GM12878 (cell line): ENCODE data around the gene PRSS2. TPM values are rescaled to one million over a fixed set of nuclear protein-coding genes. Genes with fewer than 3 reads are reported as not detected.

Experiments
- ATAC-seq: fragments of 200-7000 bp; cut with Tn5 transposase; 3 replicates; pipeline ENCODE4 v1.9.1; 2020; ENCODE audit warnings: mild to moderate bottlenecking, moderate library complexity
- BruUV-seq: library from RNA; stranded (reverse); fragments of 400-500 nt; replicated peaks from 2 replicates; lab custom pipeline; 2021; lab: Mats Ljungman, UMichigan
- CTCF ChIA-PET: fragments of 300-600 bp; sonication (Branson Sonifier 250); formaldehyde crosslinking; extraction: SDS; loops from one replicate; lab custom pipeline; 2021; ENCODE audit warnings: inconsistent platforms; lab: Yijun Ruan, JAX
- POLR2A ChIA-PET: fragments of 350-600 bp; formaldehyde crosslinking; extraction: SDS; loops from one replicate; lab custom pipeline; 2021; ENCODE audit warnings: inconsistent platforms; lab: Charles Lee
- RAD21 ChIA-PET: fragments of 300-600 bp; sonication (Branson Sonifier 250); formaldehyde crosslinking; loops from one replicate; lab custom pipeline; 2023; ENCODE audit warnings: antibody characterized with exemption; ENCODE audit not compliant: unreplicated experiment; lab: Charles Lee
- SMC1A ChIA-PET: fragments of 300-600 bp; sonication (Branson Sonifier 250); formaldehyde crosslinking; loops from one replicate; lab custom pipeline; 2023; ENCODE audit not compliant: unreplicated experiment, uncharacterized antibody; lab: Charles Lee
- DNase-seq: peaks from one replicate; pipeline ENCODE4 v3.0.0-alpha.2; 2011; ENCODE audit warnings: low read depth, low spot score
- FAIRE-seq: peaks from 3 replicates; lab custom pipeline; 2011; peaks lifted over from hg19 to GRCh38; lab: Jason Lieb, UNC
- H2AFZ ChIP-seq: 2 replicates; pipeline ENCODE4 v1.6.0; 2011; ENCODE audit warnings: low read depth, low read length, control low read depth; ENCODE audit not compliant: control insufficient read depth
- H3K27ac ChIP-seq: 2 replicates; pipeline ENCODE4 v1.5.1; 2011; ENCODE audit warnings: control low read depth; ENCODE audit not compliant: control insufficient read depth, insufficient read depth
- H3K27me3 ChIP-seq, 2 experiments: replicated peaks in 1 of 2; 2 replicates each; pipeline versions ENCODE4 v1.6.0 to v1.6.1; 2011; ENCODE audit warnings: low read length in 1 of 2; ENCODE audit not compliant: control insufficient read depth in 2 of 2, insufficient read depth in 2 of 2
- H3K36me3 ChIP-seq, 2 experiments: 2 replicates each; pipeline ENCODE4 v1.5.1; 2011; ENCODE audit warnings: low read length in 1 of 2; ENCODE audit not compliant: control insufficient read depth in 2 of 2, insufficient read depth in 2 of 2
- H3K4me1 ChIP-seq: 2 replicates; pipeline ENCODE4 v1.6.1; 2011; ENCODE audit warnings: mild to moderate bottlenecking, low read length, moderate library complexity, mixed read lengths; ENCODE audit not compliant: control insufficient read depth, insufficient read depth
- H3K4me2 ChIP-seq: 2 replicates; pipeline ENCODE4 v1.6.0; 2011; ENCODE audit warnings: control low read depth; ENCODE audit not compliant: control insufficient read depth, insufficient read depth
- H3K4me3 ChIP-seq: fragments of 200-600 bp; sonication (generic); 2 replicates; pipeline ENCODE4 v1.5.1; 2016
- H3K79me2 ChIP-seq: 2 replicates; pipeline ENCODE4 v1.6.0; 2011; ENCODE audit warnings: low read length; ENCODE audit not compliant: control insufficient read depth, insufficient read depth
- H3K9ac ChIP-seq: 2 replicates; pipeline ENCODE4 v1.8.0; 2011; ENCODE audit warnings: low read length, control low read depth, mixed read lengths; ENCODE audit not compliant: control insufficient read depth, insufficient read depth
- H3K9me3 ChIP-seq: replicated peaks from 3 replicates; pipeline ENCODE4 v1.5.1; 2011; ENCODE audit warnings: mild to moderate bottlenecking, low read length; ENCODE audit not compliant: control insufficient read depth, insufficient read depth
- H4K20me1 ChIP-seq: 2 replicates; pipeline ENCODE4 v1.6.0; 2011; ENCODE audit not compliant: control insufficient read depth, insufficient read depth
- BCL11A ChIP-seq: IDR thresholded peaks from 2 replicates; pipeline ENCODE4 v1.6.1; 2011; ENCODE audit warnings: low read depth, low read length
- BCL3 ChIP-seq: IDR thresholded peaks from 2 replicates; pipeline ENCODE4 v1.6.1; 2011; ENCODE audit warnings: borderline replicate concordance, low read depth, mild to moderate bottlenecking, moderate library complexity, low read length; ENCODE audit not compliant: insufficient read depth, poor library complexity, severe bottlenecking
- CBX3 ChIP-seq: fragments of 200-600 bp; sonication (generic); IDR thresholded peaks from 2 replicates; pipeline ENCODE4 v1.6.1; 2016; ENCODE audit warnings: low read depth, borderline replicate concordance
- CEBPB ChIP-seq, 2 experiments: fragments of 150-350 bp in 1 of 2; IDR thresholded peaks; 2 replicates each; pipeline ENCODE4 v1.6.1; 2012 to 2014; ENCODE audit warnings: low read depth in 2 of 2, low read length in 2 of 2, borderline replicate concordance in 1 of 2, inconsistent platforms in 1 of 2
- DPF2 ChIP-seq: fragments of 450-650 bp; IDR thresholded peaks from 2 replicates; pipeline ENCODE4 v1.6.1; 2017; ENCODE audit warnings: mild to moderate bottlenecking
- EED ChIP-seq: sonication (generic); IDR thresholded peaks from 2 replicates; pipeline ENCODE4 v1.6.1; 2016; ENCODE audit warnings: antibody characterized with exemption, low read depth
- EP300 ChIP-seq, 2 experiments: fragments of 150-350 bp in 1 of 2; IDR thresholded peaks; 2 replicates each; pipeline ENCODE4 v1.6.1; 2011 to 2012; ENCODE audit warnings: low read depth in 2 of 2, low read length in 2 of 2, borderline replicate concordance in 1 of 2, improper control_type of control experiment in 1 of 2, inconsistent platforms in 1 of 2; ENCODE audit not compliant: control insufficient read depth in 1 of 2
- MTA2 ChIP-seq: fragments of 450-650 bp; IDR thresholded peaks from 2 replicates; pipeline ENCODE4 v1.6.1; 2016; ENCODE audit warnings: low read depth, mild to moderate bottlenecking, moderate library complexity
- NFXL1 ChIP-seq: fragments of 450-650 bp; IDR thresholded peaks from 2 replicates; pipeline ENCODE4 v1.6.1; 2017; ENCODE audit warnings: antibody characterized with exemption, mild to moderate bottlenecking, borderline replicate concordance
- NRF1 ChIP-seq: conservative IDR thresholded peaks from 2 replicates; pipeline ENCODE4 v1.6.1; 2011; ENCODE audit warnings: mild to moderate bottlenecking, low read depth, low read length, improper control_type of control experiment
- PRDM15 ChIP-seq: fragments of 450-650 bp; formaldehyde crosslinking; IDR thresholded peaks from 2 replicates; pipeline ENCODE4 v1.4.0; 2020; ENCODE audit warnings: mild to moderate bottlenecking, moderate library complexity
- SMAD5 ChIP-seq: IDR thresholded peaks from 2 replicates; pipeline ENCODE4 v1.6.1; 2016; ENCODE audit warnings: antibody characterized with exemption, low read depth
- STAT1 ChIP-seq: fragments of 450-650 bp; conservative IDR thresholded peaks from 2 replicates; pipeline ENCODE4 v1.6.1; 2014; ENCODE audit warnings: antibody characterized with exemption, mild to moderate bottlenecking
- SUPT20H ChIP-seq: IDR thresholded peaks from 2 replicates; pipeline ENCODE4 v1.6.1; 2011; ENCODE audit warnings: low read depth, mild to moderate bottlenecking, low read length, moderate library complexity, borderline replicate concordance; ENCODE audit not compliant: control insufficient read depth
- ZBTB33 ChIP-seq: fragments of 450-650 bp; IDR thresholded peaks from 2 replicates; pipeline ENCODE4 v1.6.1; 2017; ENCODE audit warnings: mild to moderate bottlenecking
- ZZZ3 ChIP-seq: IDR thresholded peaks from 2 replicates; pipeline ENCODE4 v1.6.1; 2011; ENCODE audit warnings: low read depth; ENCODE audit not compliant: control insufficient read depth, insufficient read length
- WGBS: methylation state at CpG from one replicate; pipeline ENCODE4 v1.1.6; 2016; ENCODE audit warnings: low lambda C conversion rate; ENCODE audit not compliant: insufficient replicate concordance, insufficient coverage; ENCODE audit errors: missing lambda C conversion rate; 5-methylcytosine and 5-hydroxymethylcytosine counted together
- in situ Hi-C: fragments of 300-500 bp; cut with MboI; formaldehyde crosslinking; loops from 9 replicates; pipeline ENCODE4 v1.14.3; 2018; ENCODE audit warnings: mixed read lengths
- intact Hi-C: fragments of 100-400 bp; cut with micrococcal nuclease; formaldehyde crosslinking; loops from one replicate; pipeline ENCODE4 v1.14.2; 2022; ENCODE audit not compliant: unreplicated experiment
- polyA plus RNA-seq, 11 experiments: library from polyadenylated mRNA; depleted of rRNA in 4 of 11; unstranded in 6 of 11; stranded (reverse) in 5 of 11; fragments of >200 nt; fragmentation: Nextera tagmentation in 4 of 11; fragmentation: Illumina TruSeq in 1 of 11; extraction: Ambion mirVana in 4 of 11; extraction: Trizol in 1 of 11; gene quantifications; 1 replicate in 1 of 11; 2 replicates in 10 of 11; pipeline versions ENCODE4 v1.2.1 to v1.2.3, GENCODE V29; 2011 to 2016; ENCODE audit warnings: inconsistent platforms in 2 of 11, missing spikeins in 2 of 11, low read depth in 1 of 11
- total RNA-seq, 4 experiments: library from RNA; depleted of rRNA in 3 of 4; stranded (reverse); fragments of >200 nt in 3 of 4; fragmentation: Illumina TruSeq in 1 of 4; extraction: Trizol in 1 of 4; gene quantifications; 2 replicates each; pipeline versions ENCODE4 v1.2.1 to v1.2.3, GENCODE V29; 2013 to 2021

Gene PRSS2
- total and polyA plus RNA-seq, 10 of the 15 experiments (the other 5 are each of a cell fraction or from before 2014, with no cell fraction given) = 0.21 to 28.8 (median 0.41) TPM; not detected in 7

- no peak for TF ChIP-seq ZBTB33
- TF ChIP-seq MTA2 = no peak
- TF ChIP-seq EP300 (IDR thresholded peaks at IDR 0.05; ENCODE audit: borderline replicate concordance in 1 of 2, control insufficient read depth in 1 of 2, low read depth in 2 of 2, low read length in 2 of 2) = no peak
- TF ChIP-seq SMAD5 = no peak
- no peak for TF ChIP-seq NFXL1
- TF ChIP-seq DPF2 = no peak
- no peak for TF ChIP-seq CBX3
- no peak for TF ChIP-seq CEBPB (IDR thresholded peaks at IDR 0.05; ENCODE audit: borderline replicate concordance in 1 of 2, low read depth in 2 of 2, low read length in 2 of 2)
Measured at GRCh38 chr7:142791502-142791901, 20.7 kb downstream of the PRSS2 start (continued).

GRCh38 chr7:142792129-142792528 lies 21.4 kb downstream of the PRSS2 start:
- DNase-seq (no peak), ATAC-seq (no peak), FAIRE-seq (no peak)
- Histone ChIP-seq H3K9ac (no peak overlapping the region), H3K4me1 (peaks cover 3% of the 10 kb centered on the region), H2AFZ (no peak overlapping the region), H3K79me2 (peaks cover 2% of the 10 kb centered on the region), H3K4me2 (no peak overlapping the region), H3K9me3 (no peaks in the 10 kb centered on the region), H3K36me3 (no peaks in the 10 kb centered on the region), H3K4me3 (no peak overlapping the region), H3K27ac (no peak overlapping the region), H3K27me3 (no peaks in the 10 kb centered on the region), H4K20me1 (no peaks in the 10 kb centered on the region)
- no TSS peak for BruUV-seq
- ChIA-PET RAD21 (interaction anchor here (9.9 to 20.4 kb wide), 2 partner anchors 6 to 18 kb away, joined by 115 to 813 read pairs; no protein-coding TSS in a partner anchor), CTCF (interaction anchor here (1.2 to 28.6 kb wide), 4 partner anchors 4 to 122 kb away, joined by 3 to 1055 read pairs (median 530); no protein-coding TSS in a partner anchor), POLR2A (interaction anchor here (16.4 kb wide), 1 partner anchor 16 kb away, joined by 325 read pairs; no protein-coding TSS in a partner anchor), SMC1A (interaction anchor here (0.8 to 24.6 kb wide), 7 partner anchors 7 to 87 kb away, joined by 3 to 786 read pairs (median 3); no protein-coding TSS in a partner anchor)
- intact Hi-C loops (no loop called here), in situ Hi-C loops (no loop called here)
- WGBS = 100% methylated on average over 1 of the region's 1 CpG
- TF ChIP-seq EED (no peak), STAT1 (no peak), NRF1 (no peak), ZZZ3 (no peak), SUPT20H (no peak), PRDM15 (CRISPR knock-in tag) (no peak), BCL3 (no peak), BCL11A (no peak)
